OCI-LY7 (cell line): ENCODE measurements around the gene TTL.

Source experiments
- CTCF ChIP-seq: fragments of 200-600 bp; sonication (generic); conservative IDR thresholded peaks from 2 replicates; pipeline ENCODE4 v1.5.1; 2014; ENCODE audit warnings: mild to moderate bottlenecking, antibody characterized with exemption, low read length, moderate library complexity, mixed read lengths
- EZH2phosphoT487 ChIP-seq: fragments of 200-600 bp; sonication (generic); IDR thresholded peaks from 2 replicates; pipeline ENCODE4 v1.6.1; 2018; ENCODE audit warnings: low read depth, borderline replicate concordance, mild to moderate bottlenecking, mixed run types, antibody characterized with exemption, low read length, moderate library complexity, mixed read lengths

- TF ChIP-seq CTCF = no peak
- no peak for TF ChIP-seq EZH2phosphoT487
Measured at GRCh38 chr2:112585873-112586464, 104.0 kb downstream of the TTL start.
